Spleen (tissue), 11 donors: Measurements from ENCODE around the gene PHKB. TPM values are rescaled to one million over a fixed set of nuclear protein-coding genes. Genes with fewer than 3 reads are reported as not detected.

ENCODE experiments used
- DNase-seq: peaks from one replicate; pipeline ENCODE4 v3.0.0-alpha.2; 2020
- H3K27ac ChIP-seq, 8 donors: fragments of 200-600 bp; sonication (generic) in 7 of 8; 1 replicate in 4 of 8; 2 replicates in 4 of 8; pipeline versions ENCODE4 v1.5.0 to v1.8.0; 2016 to 2021; ENCODE audit warnings: inconsistent platforms in 4 of 8, mild to moderate bottlenecking in 4 of 8, moderate library complexity in 1 of 8
- H3K27me3 ChIP-seq, 7 donors: fragments of 200-600 bp; sonication (generic) in 6 of 7; replicated peaks in 1 of 7; 1 replicate in 4 of 7; 2 replicates in 3 of 7; pipeline versions ENCODE4 v1.5.0 to v1.8.0; 2016 to 2021; ENCODE audit warnings: inconsistent platforms in 3 of 7, mild to moderate bottlenecking in 1 of 7
- H3K36me3 ChIP-seq, 6 donors: fragments of 200-600 bp; sonication (generic) in 5 of 6; 1 replicate in 4 of 6; 2 replicates in 2 of 6; pipeline versions ENCODE4 v1.5.0 to v1.8.0; 2016 to 2021; ENCODE audit warnings: inconsistent platforms in 2 of 6
- H3K4me1 ChIP-seq, 6 donors: fragments of 200-600 bp; sonication (generic) in 5 of 6; 1 replicate in 3 of 6; 2 replicates in 3 of 6; pipeline versions ENCODE4 v1.5.0 to v1.8.0; 2016 to 2021; ENCODE audit warnings: inconsistent platforms in 3 of 6
- H3K4me3 ChIP-seq, 8 donors: fragments of 200-600 bp; sonication (generic) in 7 of 8; 1 replicate in 4 of 8; 2 replicates in 4 of 8; pipeline versions ENCODE4 v1.5.0 to v1.8.0; 2016 to 2021; ENCODE audit warnings: inconsistent platforms in 4 of 8, mild to moderate bottlenecking in 4 of 8, moderate library complexity in 2 of 8
- H3K9me3 ChIP-seq, 8 donors: fragments of 200-600 bp; sonication (generic) in 7 of 8; 1 replicate in 4 of 8; 2 replicates in 4 of 8; pipeline versions ENCODE4 v1.5.0 to v1.8.0; 2016 to 2021; ENCODE audit warnings: inconsistent platforms in 4 of 8
- POLR2A ChIP-seq, 3 donors: fragments of 450-650 bp; IDR thresholded peaks; one replicate each; pipeline ENCODE4 v1.5.1; 2017; ENCODE audit warnings: antibody characterized with exemption in 3 of 3, mild to moderate bottlenecking in 1 of 3
- POLR2AphosphoS5 ChIP-seq, 3 donors: sonication (generic); formaldehyde crosslinking; IDR thresholded peaks; one replicate each; pipeline ENCODE4 v1.5.1; 2017; ENCODE audit warnings: antibody characterized with exemption in 3 of 3
- WGBS, 5 donors: extraction: QIAGEN DNeasy Blood & Tissue Kit in 3 of 5; methylation state at CpG; one replicate each; pipeline versions ENCODE4 v1.1.5 to v1.1.7; 2013 to 2018; 5-methylcytosine and 5-hydroxymethylcytosine counted together
- intact Hi-C: fragments of 100-400 bp; cut with DNase I; formaldehyde crosslinking; loops from one replicate; pipeline ENCODE4 v1.15.0; 2023; ENCODE audit warnings: low total_unique reads
- polyA plus RNA-seq, 3 donors: library from polyadenylated mRNA; stranded (reverse); fragments of 200-250 nt; gene quantifications; one replicate each; pipeline ENCODE4 v1.2.1, GENCODE V29; 2013
- total RNA-seq, 7 donors: library from RNA; depleted of rRNA in 3 of 7; stranded (reverse); fragments of >200 nt in 3 of 7; fragmentation: NEBNext Ultra II Directional in 4 of 7; extraction: Animal tissue kit (Norgen Biotek cat#: 25700) in 4 of 7; gene quantifications; one replicate each; pipeline versions ENCODE4 v1.1.0 to v1.2.1, GENCODE V29; 2016 to 2021
- TF ChIP-seq, protein P1 (sequence below), 11 experiments: fragments of 200-600 bp in 7 of 11; fragments of 450-650 bp in 4 of 11; sonication (generic) in 4 of 11; IDR thresholded peaks in 8 of 11; conservative IDR thresholded peaks in 3 of 11; 1 replicate in 7 of 11; 2 replicates in 4 of 11; pipeline versions ENCODE4 v1.4.0 to v1.8.0; 2016 to 2021; ENCODE audit warnings: antibody characterized with exemption in 11 of 11, inconsistent platforms in 4 of 11, mild to moderate bottlenecking in 1 of 11
- donor health status: healthy with polysubstance abuse.
- donor health status: DM: no; HTN: no; CAD: no; lungs with moderate emphysema.
- donor health status: DM: no; HTN: no; CAD: no.
- donor health status: Bipolar disorder and iron deficiency.
- donor health status: healthy.
- donor health status: DM: no; HTN: no; CAD: no.
- donor health status: DM: yes; HTN: yes; CAD: no.

Gene PHKB
- total and polyA plus RNA-seq, 10 donors = 19.7 to 168 (median 99.1) TPM

DNA sequence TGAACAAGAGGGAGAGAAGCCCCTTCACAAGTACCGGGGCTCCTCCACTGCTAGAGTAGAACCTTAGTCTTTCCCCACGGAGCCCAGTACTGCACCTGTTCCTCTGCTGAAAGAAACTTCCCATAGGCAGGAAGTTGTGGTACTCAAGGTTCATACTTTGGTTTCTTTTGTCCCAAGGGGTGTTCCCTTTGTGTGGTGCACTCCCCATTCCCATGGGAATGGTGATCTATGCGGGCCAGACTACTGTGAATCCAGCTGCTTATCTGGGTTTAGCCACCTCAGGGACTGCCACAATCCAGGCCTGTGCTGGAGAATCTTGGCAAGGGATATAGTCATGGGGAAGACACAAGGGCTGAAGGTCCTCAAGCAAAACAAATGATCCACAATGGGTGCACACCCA is 110.6 kb downstream of the PHKB start:
- Histone ChIP-seq H3K4me3 (no peak overlapping the region), H3K27me3 (no peaks in the 10 kb centered on the region), H3K27ac (no peak overlapping the region), H3K36me3 (peaks cover 0 to 16% (median 0%) of the 10 kb centered on the region in 6 donors), H3K9me3 (no peaks in the 10 kb centered on the region), H3K4me1 (peaks cover 0 to 62% (median 20%) of the 10 kb centered on the region in 6 donors)
- no peak for DNase-seq
- TF ChIP-seq, protein P1, sequence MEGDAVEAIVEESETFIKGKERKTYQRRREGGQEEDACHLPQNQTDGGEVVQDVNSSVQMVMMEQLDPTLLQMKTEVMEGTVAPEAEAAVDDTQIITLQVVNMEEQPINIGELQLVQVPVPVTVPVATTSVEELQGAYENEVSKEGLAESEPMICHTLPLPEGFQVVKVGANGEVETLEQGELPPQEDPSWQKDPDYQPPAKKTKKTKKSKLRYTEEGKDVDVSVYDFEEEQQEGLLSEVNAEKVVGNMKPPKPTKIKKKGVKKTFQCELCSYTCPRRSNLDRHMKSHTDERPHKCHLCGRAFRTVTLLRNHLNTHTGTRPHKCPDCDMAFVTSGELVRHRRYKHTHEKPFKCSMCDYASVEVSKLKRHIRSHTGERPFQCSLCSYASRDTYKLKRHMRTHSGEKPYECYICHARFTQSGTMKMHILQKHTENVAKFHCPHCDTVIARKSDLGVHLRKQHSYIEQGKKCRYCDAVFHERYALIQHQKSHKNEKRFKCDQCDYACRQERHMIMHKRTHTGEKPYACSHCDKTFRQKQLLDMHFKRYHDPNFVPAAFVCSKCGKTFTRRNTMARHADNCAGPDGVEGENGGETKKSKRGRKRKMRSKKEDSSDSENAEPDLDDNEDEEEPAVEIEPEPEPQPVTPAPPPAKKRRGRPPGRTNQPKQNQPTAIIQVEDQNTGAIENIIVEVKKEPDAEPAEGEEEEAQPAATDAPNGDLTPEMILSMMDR (IDR thresholded peaks at IDR 0.05 in 8 of 11, conservative IDR thresholded peaks at IDR 0.05 in 3 of 11) = no peak
- TF ChIP-seq POLR2AphosphoS5 (IDR thresholded peaks at IDR 0.05) (no peak), POLR2A (IDR thresholded peaks at IDR 0.05) (no peak)
- intact Hi-C loops = no loop called here
- WGBS, 5 donors = 61 to 94% (median 72%) methylated on average over 3 of the region's 3 CpGs

DNA sequence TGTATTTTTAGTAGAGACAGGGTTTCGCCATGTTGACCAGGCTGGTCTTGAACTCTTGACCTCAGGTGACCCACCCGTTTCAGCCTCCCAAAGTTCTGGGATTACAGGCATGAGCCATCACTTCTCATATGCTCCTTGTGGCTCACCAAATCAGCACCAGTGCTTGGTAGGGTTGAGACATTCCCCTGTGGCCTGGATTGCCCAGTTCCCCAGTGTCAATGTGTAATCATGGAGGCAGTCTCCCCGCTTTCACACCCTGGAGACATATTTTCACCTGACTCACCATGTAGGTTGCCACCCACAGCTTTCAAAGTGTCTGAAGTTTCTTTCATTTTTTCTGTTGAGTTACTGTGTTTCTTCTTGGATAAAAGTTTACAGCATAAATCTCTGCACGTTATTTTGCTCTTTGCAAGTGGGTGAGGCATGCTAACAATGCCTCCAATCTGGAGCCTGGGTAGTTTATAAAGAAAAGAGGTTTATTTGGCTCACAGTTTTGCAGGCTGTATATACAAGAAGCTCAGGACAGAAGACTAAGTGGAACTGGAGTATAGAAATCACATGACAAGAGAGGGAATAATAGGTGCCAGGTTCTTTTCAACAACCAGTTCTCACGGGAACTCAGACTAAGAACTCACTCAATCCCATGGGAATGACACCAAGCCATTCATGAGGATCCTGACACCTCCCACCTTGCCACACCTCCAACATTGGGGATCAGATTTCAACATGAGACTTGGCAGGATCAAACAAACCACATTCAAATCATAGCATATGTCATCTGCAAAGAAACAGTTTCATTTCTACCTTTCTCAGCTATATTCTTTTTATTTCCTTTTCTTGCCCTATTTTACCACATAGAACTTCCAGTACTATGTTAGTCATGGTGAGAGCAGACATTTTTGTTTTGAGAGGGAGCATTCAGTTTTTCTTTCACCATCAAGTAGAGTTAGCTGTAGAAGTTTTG is 113.2 kb downstream of the PHKB start:
- Histone ChIP-seq H3K27ac (peak overlapping the region in 3 of 8 donors; percentile 2 to 45 (median 34)), H3K4me3 (no peak overlapping the region), H3K9me3 (no peaks in the 10 kb centered on the region), H3K27me3 (no peaks in the 10 kb centered on the region), H3K4me1 (peaks cover 0 to 35% (median 10%) of the 10 kb centered on the region in 6 donors), H3K36me3 (peaks cover 0 to 16% (median 0%) of the 10 kb centered on the region in 6 donors)
- intact Hi-C loops = no loop called here
- DNase-seq = no peak
- TF ChIP-seq, protein P1 (IDR thresholded peaks at IDR 0.05 in 8 of 11, conservative IDR thresholded peaks at IDR 0.05 in 3 of 11) = no peak
- TF ChIP-seq POLR2AphosphoS5 (IDR thresholded peaks at IDR 0.05) (no peak), POLR2A (IDR thresholded peaks at IDR 0.05) (no peak)
- WGBS, 5 donors = 58 to 88% (median 79%) methylated on average over 4 to 5 of the region's 5 CpGs

DNA sequence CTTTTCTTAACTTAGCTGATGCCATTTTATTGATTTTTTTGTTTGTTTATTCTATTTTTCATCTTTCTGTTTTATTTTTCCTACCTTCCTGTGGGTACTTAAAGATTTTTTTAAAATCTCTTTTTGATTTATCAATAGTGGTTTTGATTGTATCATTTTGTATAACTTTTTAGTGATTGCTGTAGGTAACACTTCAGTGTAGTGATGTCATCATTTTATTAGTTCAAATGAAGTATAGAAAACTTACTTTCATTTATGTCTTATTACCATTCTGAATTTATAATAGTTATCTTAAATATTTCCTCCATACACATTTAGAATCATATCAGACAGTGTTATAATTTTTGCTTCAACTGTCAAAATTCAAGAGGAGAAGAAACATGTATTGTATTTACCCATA is 115.9 kb downstream of the PHKB start:
- H3K4me1 ChIP-seq = peaks cover 0 to 29% (median 10%) of the 10 kb centered on the region in 6 donors
- intact Hi-C loops = no loop called here

More for the DNA sequence above, 115.9 kb downstream of the PHKB start:
- Histone ChIP-seq H3K36me3 (peaks cover 0 to 24% (median under 1%) of the 10 kb centered on the region in 6 donors), H3K9me3 (no peaks in the 10 kb centered on the region), H3K4me3 (no peak overlapping the region), H3K27ac (no peak overlapping the region), H3K27me3 (no peaks in the 10 kb centered on the region)
- DNase-seq = no peak
- TF ChIP-seq POLR2A (IDR thresholded peaks at IDR 0.05) (no peak), POLR2AphosphoS5 (IDR thresholded peaks at IDR 0.05) (no peak)
- TF ChIP-seq, protein P1 (IDR thresholded peaks at IDR 0.05 in 8 of 11, conservative IDR thresholded peaks at IDR 0.05 in 3 of 11) = no peak
